NCI-H82 (cell line): ENCODE measurements around the gene PLD1.

Experiments
- DNase-seq: peaks from one replicate; lab custom pipeline; 2025; lab: John Stamatoyannopoulos, UW

The PLD1 gene

GRCh38 chr3:171561596-171562323 is 248.5 kb downstream of the PLD1 start:
- DNase-seq: no peak

GRCh38 chr3:171559586-171559985 is 250.7 kb downstream of the PLD1 start:
- DNase-seq: no peak

- no peak for DNase-seq
Measured at GRCh38 chr3:171558188-171558696, 252.0 kb downstream of the PLD1 start.

- DNase-seq: no peak
Measured at GRCh38 chr3:171557173-171557572, 253.1 kb downstream of the PLD1 start.

- no peak for DNase-seq
Measured at GRCh38 chr3:171556574-171557145, 253.6 kb downstream of the PLD1 start.

GRCh38 chr3:171556148-171556547 is 254.1 kb downstream of the PLD1 start:
- DNase-seq: no peak

- no peak for DNase-seq
Measured at GRCh38 chr3:171553086-171553485, 257.2 kb downstream of the PLD1 start.

GRCh38 chr3:171552531-171552930 is 257.8 kb downstream of the PLD1 start:
- DNase-seq: no peak

GRCh38 chr3:171551296-171551695 is 259.0 kb downstream of the PLD1 start:
- no peak for DNase-seq
